ENCODE data around the gene SMCO4. TPM values are rescaled to one million over a fixed set of nuclear protein-coding genes. Genes with fewer than 3 reads are reported as not detected.

SMCO4 gene
- total RNA-seq, 1 donor from 2014 or later, result 9.6 TPM

DNA sequence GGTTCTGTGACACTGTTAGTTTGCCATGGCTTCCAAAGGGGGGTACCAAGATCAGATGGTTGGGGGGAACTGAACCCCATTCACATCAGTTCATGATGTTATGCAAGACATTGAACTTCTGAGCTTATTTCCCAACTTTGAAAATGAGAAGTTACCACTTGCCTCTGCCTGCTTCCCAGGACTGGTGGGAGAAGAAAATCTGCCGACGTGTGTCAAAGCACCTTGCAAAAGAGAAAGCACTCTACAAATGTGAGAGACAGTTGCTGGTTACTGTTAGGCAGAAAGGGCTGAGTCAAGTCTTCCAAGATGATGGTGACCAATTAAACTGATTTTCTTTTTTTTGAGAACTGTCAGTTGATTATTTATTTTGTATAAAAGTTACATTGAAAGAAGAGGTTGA, 45.6 kb downstream of the SMCO4 start:
- no peak for DNase-seq (ENCODE audit: extremely low spot score in 2 of 2)
- no peaks in the 10 kb centered on the region for H3K27me3 ChIP-seq
- intact Hi-C loops (cut with DNase I), result no loop called here
- TF ChIP-seq, protein P1, sequence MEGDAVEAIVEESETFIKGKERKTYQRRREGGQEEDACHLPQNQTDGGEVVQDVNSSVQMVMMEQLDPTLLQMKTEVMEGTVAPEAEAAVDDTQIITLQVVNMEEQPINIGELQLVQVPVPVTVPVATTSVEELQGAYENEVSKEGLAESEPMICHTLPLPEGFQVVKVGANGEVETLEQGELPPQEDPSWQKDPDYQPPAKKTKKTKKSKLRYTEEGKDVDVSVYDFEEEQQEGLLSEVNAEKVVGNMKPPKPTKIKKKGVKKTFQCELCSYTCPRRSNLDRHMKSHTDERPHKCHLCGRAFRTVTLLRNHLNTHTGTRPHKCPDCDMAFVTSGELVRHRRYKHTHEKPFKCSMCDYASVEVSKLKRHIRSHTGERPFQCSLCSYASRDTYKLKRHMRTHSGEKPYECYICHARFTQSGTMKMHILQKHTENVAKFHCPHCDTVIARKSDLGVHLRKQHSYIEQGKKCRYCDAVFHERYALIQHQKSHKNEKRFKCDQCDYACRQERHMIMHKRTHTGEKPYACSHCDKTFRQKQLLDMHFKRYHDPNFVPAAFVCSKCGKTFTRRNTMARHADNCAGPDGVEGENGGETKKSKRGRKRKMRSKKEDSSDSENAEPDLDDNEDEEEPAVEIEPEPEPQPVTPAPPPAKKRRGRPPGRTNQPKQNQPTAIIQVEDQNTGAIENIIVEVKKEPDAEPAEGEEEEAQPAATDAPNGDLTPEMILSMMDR (IDR thresholded peaks at IDR 0.05), result no peak
- no peak for TF ChIP-seq POLR2A (IDR thresholded peaks at IDR 0.05)
- no peaks in the 10 kb centered on the region for H3K9me3 ChIP-seq
- no peaks in the 10 kb centered on the region for H3K36me3 ChIP-seq
- no peak overlapping the region for H3K4me3 ChIP-seq
- no peak overlapping the region for H3K27ac ChIP-seq
- H3K4me1 ChIP-seq, result peaks cover 6% of the 10 kb centered on the region

DNA sequence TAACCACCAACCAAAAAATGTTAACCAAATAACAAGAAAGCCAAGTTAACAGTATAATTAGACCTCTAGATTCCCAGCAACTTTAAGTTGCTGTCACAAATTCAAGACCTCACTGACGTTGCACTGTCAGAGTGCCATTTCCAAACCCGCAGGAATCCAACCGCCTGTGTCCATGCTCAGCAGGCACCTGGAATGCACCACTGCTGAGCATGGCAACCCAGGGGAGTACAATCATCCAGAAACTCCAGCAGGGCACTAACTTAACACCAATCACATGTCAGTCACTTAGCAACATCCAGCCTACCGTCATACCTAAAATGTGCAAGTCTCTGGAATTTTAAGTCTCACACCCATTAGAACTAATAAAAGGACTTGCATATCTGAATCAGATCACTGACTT, 48.8 kb downstream of the SMCO4 start:
- H3K27me3 ChIP-seq, result no peaks in the 10 kb centered on the region
- peaks cover 6% of the 10 kb centered on the region for H3K4me1 ChIP-seq
- intact Hi-C loops (cut with DNase I), result no loop called here
- no peak overlapping the region for H3K27ac ChIP-seq
- no peaks in the 10 kb centered on the region for H3K36me3 ChIP-seq
- TF ChIP-seq, protein P1 (IDR thresholded peaks at IDR 0.05), result no peak
- no peak for TF ChIP-seq POLR2AphosphoS5 (IDR thresholded peaks at IDR 0.05; ENCODE audit: insufficient read depth in 1 of 2, low read depth in 1 of 2)
- no peak for TF ChIP-seq POLR2A (IDR thresholded peaks at IDR 0.05)
- H3K4me3 ChIP-seq, result no peak overlapping the region
- no peaks in the 10 kb centered on the region for H3K9me3 ChIP-seq
- no peak for DNase-seq (ENCODE audit: extremely low spot score in 2 of 2)

DNA sequence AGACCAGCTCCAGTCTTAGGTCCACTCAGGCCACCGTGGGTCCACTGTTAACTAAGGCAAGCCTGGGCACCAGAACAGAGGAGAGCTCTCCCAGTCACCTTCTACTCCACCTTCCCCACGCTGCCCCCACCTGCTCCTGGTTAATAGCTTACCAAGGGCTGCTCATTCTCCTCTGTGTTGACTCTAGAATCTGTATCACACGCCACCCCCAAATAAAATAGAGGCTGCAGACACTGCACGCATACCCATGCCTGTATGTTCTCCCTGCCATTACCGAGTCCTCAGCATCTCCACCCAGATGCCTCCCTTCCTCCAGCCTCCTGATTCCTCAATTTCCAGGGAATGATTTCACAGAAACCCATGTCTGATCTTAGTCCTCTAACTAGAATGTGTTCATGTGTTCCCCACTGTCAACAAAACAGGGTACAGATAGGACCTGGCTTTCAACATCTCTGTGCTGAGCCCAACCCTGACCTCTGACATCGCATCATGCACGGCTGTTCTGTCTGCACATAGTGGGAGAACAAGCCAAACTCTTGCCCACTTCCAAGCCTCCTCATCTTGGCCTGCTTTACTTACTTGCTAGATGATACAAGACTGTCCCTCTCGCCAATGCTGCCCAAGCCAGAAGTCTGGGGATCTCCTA, 49.8 kb downstream of the SMCO4 start:
- Histone ChIP-seq H3K27ac (no peak overlapping the region), H3K4me1 (peaks cover 5% of the 10 kb centered on the region), H3K27me3 (no peaks in the 10 kb centered on the region), H3K9me3 (no peaks in the 10 kb centered on the region), H3K4me3 (no peak overlapping the region), H3K36me3 (no peaks in the 10 kb centered on the region)
- intact Hi-C loops (cut with DNase I), result no loop called here
- TF ChIP-seq, protein P1 (IDR thresholded peaks at IDR 0.05), result no peak
- no peak for TF ChIP-seq POLR2AphosphoS5 (IDR thresholded peaks at IDR 0.05; ENCODE audit: insufficient read depth in 1 of 2, low read depth in 1 of 2)
- no peak for TF ChIP-seq POLR2A (IDR thresholded peaks at IDR 0.05)
- DNase-seq (ENCODE audit: extremely low spot score in 2 of 2), result peak in 1 of 2 donors; percentile 79

DNA sequence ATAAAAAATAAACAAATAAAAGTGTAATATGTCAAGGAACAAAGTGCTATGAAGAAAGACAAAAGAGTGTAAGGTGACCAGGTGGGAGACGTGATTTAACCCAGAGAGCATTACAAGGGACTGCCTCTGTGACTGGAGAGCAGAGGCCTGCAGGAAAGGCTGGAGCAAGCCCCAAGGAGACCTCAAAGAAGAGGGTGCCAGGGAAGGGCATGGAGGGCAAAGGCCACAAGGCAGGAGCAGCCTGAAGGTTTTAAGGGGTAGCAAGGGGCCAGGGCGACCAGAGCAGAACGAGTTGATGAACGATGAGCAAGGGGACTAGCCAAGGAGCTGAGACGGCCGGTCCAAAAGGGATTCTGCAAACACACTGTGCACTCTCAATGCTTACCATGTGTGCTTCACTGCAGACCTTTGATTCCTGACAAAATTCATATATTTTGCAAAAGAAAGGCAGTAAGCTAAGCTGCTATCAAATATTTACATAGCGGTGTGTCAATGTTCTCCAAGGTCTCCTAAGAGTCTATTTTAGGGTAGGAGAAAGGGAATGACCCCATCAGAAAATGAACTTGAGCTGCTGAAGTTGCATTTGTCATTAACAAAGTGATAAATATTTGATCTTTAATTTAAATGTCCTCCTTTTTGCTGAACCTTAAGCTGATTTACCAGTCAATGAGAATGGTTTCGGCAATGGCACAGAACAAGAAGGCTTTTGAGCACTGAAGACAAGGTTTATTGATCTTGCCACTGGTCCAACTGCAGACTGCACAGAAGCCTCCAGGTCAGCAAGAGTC, 50.5 kb downstream of the SMCO4 start:
- no peaks in the 10 kb centered on the region for H3K4me1 ChIP-seq
- H3K27ac ChIP-seq, result no peak overlapping the region
- H3K9me3 ChIP-seq, result no peaks in the 10 kb centered on the region
- intact Hi-C loops (cut with DNase I), result no loop called here
- H3K36me3 ChIP-seq, result no peaks in the 10 kb centered on the region
- DNase-seq (ENCODE audit: extremely low spot score in 2 of 2), result peak in 1 of 2 donors; percentile 40
- no peak overlapping the region for H3K4me3 ChIP-seq
- TF ChIP-seq POLR2AphosphoS5 (IDR thresholded peaks at IDR 0.05; ENCODE audit: insufficient read depth in 1 of 2, low read depth in 1 of 2) (no peak), POLR2A (IDR thresholded peaks at IDR 0.05) (no peak)
- TF ChIP-seq, protein P1 (IDR thresholded peaks at IDR 0.05), result no peak
- no peaks in the 10 kb centered on the region for H3K27me3 ChIP-seq

DNA sequence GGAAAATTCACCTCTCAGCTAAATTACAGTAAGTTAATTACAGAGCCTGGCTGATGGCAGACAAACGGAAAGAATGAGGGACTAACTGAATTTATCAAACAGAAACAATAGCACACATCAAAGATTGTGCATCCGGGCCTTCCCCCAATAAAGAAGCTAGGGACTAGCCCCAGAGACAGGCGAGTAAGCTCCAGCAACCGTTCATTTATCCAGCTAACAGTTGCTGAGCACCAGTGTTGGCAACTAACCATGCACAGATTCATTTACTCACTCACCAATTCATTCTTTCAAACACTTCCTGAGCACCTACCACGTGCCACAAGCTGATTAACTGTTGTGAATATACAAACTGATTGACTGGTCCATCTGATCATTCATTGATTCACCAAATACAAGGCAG, 51.2 kb downstream of the SMCO4 start:
- intact Hi-C loops (cut with DNase I), result no loop called here
- Histone ChIP-seq H3K27ac (no peak overlapping the region), H3K9me3 (no peaks in the 10 kb centered on the region), H3K27me3 (no peaks in the 10 kb centered on the region), H3K4me3 (no peak overlapping the region), H3K4me1 (no peaks in the 10 kb centered on the region), H3K36me3 (no peaks in the 10 kb centered on the region)
- DNase-seq (ENCODE audit: extremely low spot score in 2 of 2), result peak in 1 of 2 donors; percentile 56
- no peak for TF ChIP-seq POLR2A (IDR thresholded peaks at IDR 0.05)
- TF ChIP-seq POLR2AphosphoS5 (IDR thresholded peaks at IDR 0.05; ENCODE audit: insufficient read depth in 1 of 2, low read depth in 1 of 2), result no peak
- TF ChIP-seq, protein P1 (IDR thresholded peaks at IDR 0.05), result no peak
